Endothelial cell of umbilical vein (primary cell): Measurements from ENCODE around the gene USP34. TPM values are rescaled to one million over a fixed set of nuclear protein-coding genes. Genes with fewer than 3 reads are reported as not detected.

Experiments
- BruUV-seq: library from RNA; stranded (reverse); fragments of 400-500 nt; replicated peaks from 2 replicates; lab custom pipeline; 2021; lab: Mats Ljungman, UMichigan
- CTCF ChIA-PET: fragments of 300-600, 350-600 bp; sonication (Branson Sonifier 250); formaldehyde crosslinking; loops from one replicate; lab custom pipeline; 2021; ENCODE audit warnings: antibody characterized with exemption, inconsistent platforms; lab: Charles Lee
- POLR2A ChIA-PET: fragments of 300-600, 350-600 bp; sonication (Branson Sonifier 250); formaldehyde crosslinking; loops from one replicate; lab custom pipeline; 2021; ENCODE audit warnings: antibody characterized with exemption, inconsistent platforms; lab: Charles Lee
- DNase-seq: peaks from one replicate; pipeline ENCODE4 v3.0.0-alpha.2; 2011; ENCODE audit warnings: low read depth, low spot score
- FAIRE-seq: peaks from 2 replicates; lab custom pipeline; 2011; peaks lifted over from hg19 to GRCh38; lab: Jason Lieb, UNC
- H2AFZ ChIP-seq: 2 replicates; pipeline ENCODE4 v1.6.0; 2012; ENCODE audit warnings: low read depth, low read length, control low read depth, inconsistent platforms
- H3K27ac ChIP-seq: 2 replicates; pipeline ENCODE4 v1.5.1; 2011; ENCODE audit warnings: low read depth, mild to moderate bottlenecking, control low read depth, low read length, moderate library complexity; ENCODE audit not compliant: insufficient read depth
- H3K27me3 ChIP-seq, 2 experiments: 2 replicates each; pipeline versions ENCODE4 v1.6.0 to v1.6.1; 2011; ENCODE audit warnings: low read length in 2 of 2, mixed read lengths in 1 of 2; ENCODE audit not compliant: control insufficient read depth in 2 of 2, insufficient read depth in 2 of 2
- H3K36me3 ChIP-seq, 2 experiments: 2 replicates in 1 of 2; 3 replicates in 1 of 2; pipeline ENCODE4 v1.5.1; 2011; ENCODE audit warnings: low read length in 2 of 2, mild to moderate bottlenecking in 1 of 2, moderate library complexity in 1 of 2; ENCODE audit not compliant: control insufficient read depth in 2 of 2, insufficient read depth in 2 of 2; ENCODE audit errors: extremely low read depth in 1 of 2
- H3K4me1 ChIP-seq: 3 replicates; pipeline ENCODE4 v1.5.1; 2011; ENCODE audit warnings: mild to moderate bottlenecking, low read length; ENCODE audit not compliant: control insufficient read depth, insufficient read depth; ENCODE audit errors: extremely low read depth
- H3K4me2 ChIP-seq: 2 replicates; pipeline ENCODE4 v1.6.1; 2011; ENCODE audit warnings: low read length, control low read depth, mixed read lengths; ENCODE audit not compliant: insufficient read depth
- H3K4me3 ChIP-seq, 3 experiments: fragments of 200-600 bp in 1 of 3; sonication (generic), shearing (Covaris generic) in 1 of 3; replicated peaks in 1 of 3; 2 replicates each; pipeline ENCODE4 v1.5.1; 2011 to 2016; ENCODE audit warnings: control low read depth in 3 of 3, low read length in 3 of 3, mild to moderate bottlenecking in 2 of 3, inconsistent platforms in 1 of 3, low read depth in 1 of 3, moderate library complexity in 1 of 3; ENCODE audit not compliant: insufficient read depth in 1 of 3
- H3K79me2 ChIP-seq: 2 replicates; pipeline ENCODE4 v1.6.0; 2012; ENCODE audit warnings: low read length, inconsistent platforms; ENCODE audit not compliant: control insufficient read depth, insufficient read depth
- H3K9ac ChIP-seq: replicated peaks from 2 replicates; pipeline ENCODE3; 2011; ENCODE audit warnings: low read length, control low read depth; ENCODE audit not compliant: insufficient read depth; ENCODE audit errors: extremely low read depth
- H3K9me1 ChIP-seq: replicated peaks from 3 replicates; pipeline ENCODE4 v1.6.0; 2011; ENCODE audit warnings: mild to moderate bottlenecking, low read length; ENCODE audit not compliant: control insufficient read depth, insufficient read depth; ENCODE audit errors: extremely low read depth
- H3K9me3 ChIP-seq: replicated peaks from 2 replicates; pipeline ENCODE4 v1.5.1; 2012; ENCODE audit warnings: low read length, inconsistent platforms; ENCODE audit not compliant: control insufficient read depth, insufficient read depth
- H4K20me1 ChIP-seq: replicated peaks from 2 replicates; pipeline ENCODE3; 2011; ENCODE audit warnings: mild to moderate bottlenecking, low read length; ENCODE audit not compliant: control insufficient read depth, insufficient read depth; ENCODE audit errors: extremely low read depth
- FOS ChIP-seq: IDR thresholded peaks from 2 replicates; pipeline ENCODE4 v1.6.1; 2011; ENCODE audit warnings: mild to moderate bottlenecking, low read length, moderate library complexity, borderline replicate concordance; ENCODE audit not compliant: insufficient read depth
- JUN ChIP-seq: IDR thresholded peaks from 2 replicates; pipeline ENCODE4 v1.6.1; 2011; ENCODE audit warnings: borderline replicate concordance, low read depth; ENCODE audit not compliant: insufficient read length, insufficient read depth
- MYC ChIP-seq: IDR thresholded peaks from one replicate; pipeline ENCODE4 v1.6.1; 2011; ENCODE audit warnings: mild to moderate bottlenecking, low read depth, low read length
- POLR2A ChIP-seq: IDR thresholded peaks from 2 replicates; pipeline ENCODE4 v1.6.1; 2012; ENCODE audit warnings: low read depth, mild to moderate bottlenecking, control low read depth, low read length
- POLR2AphosphoS5 ChIP-seq: IDR thresholded peaks from 2 replicates; pipeline ENCODE4 v1.6.1; 2012; ENCODE audit warnings: low read depth, mild to moderate bottlenecking, control low read depth, low read length, moderate library complexity; ENCODE audit not compliant: insufficient read depth
- dilution Hi-C: fragments of 300-500 bp; cut with MboI; formaldehyde crosslinking; loops from one replicate; pipeline ENCODE4 v1.15.0; 2019; ENCODE audit warnings: low sequenced_read_pairs; ENCODE audit not compliant: extremely low pct_ligation_motif_present
- intact Hi-C: fragments of 100-400 bp; cut with micrococcal nuclease; formaldehyde crosslinking; loops from one replicate; pipeline ENCODE4 v1.10.0; 2022
- polyA plus RNA-seq, 4 experiments: library from polyadenylated mRNA; depleted of rRNA in 3 of 4; stranded (reverse) in 3 of 4; unstranded in 1 of 4; fragments of >200 nt; gene quantifications; 2 replicates each; pipeline versions ENCODE4 v1.2.1 to v1.2.3, GENCODE V29; 2011 to 2012; ENCODE audit warnings: missing spikeins in 1 of 4
- total RNA-seq: library from RNA; stranded (reverse); gene quantifications from 2 replicates; pipeline ENCODE4 v1.2.3, GENCODE V29; 2021
- TF ChIP-seq, protein P1 (sequence below), 2 donors: IDR thresholded peaks; 1 replicate in 1 of 2; 2 replicates in 1 of 2; pipeline ENCODE4 v1.5.1; 2011; ENCODE audit warnings: low read length in 2 of 2, mild to moderate bottlenecking in 2 of 2, moderate library complexity in 2 of 2, control low read depth in 1 of 2, inconsistent platforms in 1 of 2, low read depth in 1 of 2; ENCODE audit not compliant: insufficient read depth in 1 of 2; ENCODE audit errors: extremely low read depth in 1 of 2

The USP34 gene
- total and polyA plus RNA-seq, 2 donors (not counting 3 experiments of a cell fraction or from before 2014, with no cell fraction given): 46.3 to 96.9 TPM

DNA sequence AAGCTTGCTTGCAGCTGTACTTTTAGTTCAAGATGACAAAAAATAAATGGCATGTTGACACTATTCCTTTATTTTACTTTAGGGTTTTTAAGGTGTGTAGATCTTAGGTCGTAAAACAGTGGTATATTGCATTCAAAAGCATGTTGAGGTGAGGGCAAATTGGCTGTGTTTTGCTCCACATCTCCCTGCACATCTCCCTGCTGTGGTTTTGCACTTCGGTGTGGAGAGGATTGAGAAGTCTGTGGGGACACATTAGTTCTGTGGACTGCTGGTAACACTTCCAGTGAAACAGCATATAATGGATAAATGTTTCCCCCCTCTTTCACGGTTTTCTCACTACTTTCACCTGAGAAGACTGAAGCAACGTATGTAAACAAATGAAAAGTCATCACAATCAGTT is 283.8 kb downstream of the USP34 start:
- TF ChIP-seq JUN (no peak), FOS (no peak), POLR2AphosphoS5 (no peak)
- dilution Hi-C loops: no loop called here
- H3K9ac ChIP-seq: no peak overlapping the region
- DNase-seq (no peak), FAIRE-seq (no peak)
- no peak overlapping the region for H3K27ac ChIP-seq
- no peak overlapping the region for H2AFZ ChIP-seq
- H3K4me2 ChIP-seq: no peak overlapping the region
- H3K4me1 ChIP-seq: no peaks in the 10 kb centered on the region
- intact Hi-C loops: no loop called here
- peaks cover 33 to 36% of the 10 kb centered on the region in 2 experiments for H3K36me3 ChIP-seq
- no peaks in the 10 kb centered on the region for H3K9me3 ChIP-seq
- H4K20me1 ChIP-seq: no peaks in the 10 kb centered on the region
- CTCF ChIA-PET: no interaction called here
- no peaks in the 10 kb centered on the region for H3K79me2 ChIP-seq
- H3K4me3 ChIP-seq: no peak overlapping the region
- no peaks in the 10 kb centered on the region for H3K27me3 ChIP-seq
- no peaks in the 10 kb centered on the region for H3K9me1 ChIP-seq
- POLR2A ChIA-PET: no interaction called here
- BruUV-seq: no TSS peak

DNA sequence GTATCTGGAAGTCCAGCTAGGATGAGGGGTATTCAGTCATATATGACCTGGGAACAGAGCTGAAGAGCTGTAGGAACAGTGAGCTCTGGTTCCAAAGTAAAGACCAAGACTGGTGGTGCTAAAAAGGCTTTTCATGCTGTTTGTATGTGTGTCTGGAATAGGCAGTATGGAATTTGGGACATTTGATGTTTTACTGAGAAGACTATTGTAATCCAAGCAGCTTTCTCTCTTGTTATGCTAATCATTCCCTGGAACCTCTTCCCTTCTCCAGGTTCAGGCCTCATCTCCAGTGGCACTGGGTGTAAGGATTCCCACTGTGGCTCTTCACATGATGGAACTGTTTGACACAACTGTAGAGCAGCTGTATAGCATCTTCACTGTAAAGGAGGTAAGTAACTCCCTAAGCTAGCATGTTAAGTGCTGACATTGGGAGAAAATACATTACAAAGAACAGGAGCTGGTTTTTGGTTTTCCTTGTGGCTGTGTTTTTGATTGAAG is 285.6 kb downstream of the USP34 start:
- H3K9me1 ChIP-seq: no peaks in the 10 kb centered on the region
- peaks cover 4% of the 10 kb centered on the region for H3K79me2 ChIP-seq
- peaks cover 1% of the 10 kb centered on the region for H3K4me1 ChIP-seq
- peaks cover 35 to 36% of the 10 kb centered on the region in 2 experiments for H3K36me3 ChIP-seq
- FAIRE-seq (no peak), DNase-seq (no peak)
- H3K9ac ChIP-seq: no peak overlapping the region
- no peaks in the 10 kb centered on the region for H3K27me3 ChIP-seq
- no peaks in the 10 kb centered on the region for H3K9me3 ChIP-seq
- intact Hi-C loops: no loop called here
- no peak overlapping the region for H3K27ac ChIP-seq
- BruUV-seq: no TSS peak
- dilution Hi-C loops: no loop called here
- H4K20me1 ChIP-seq: no peaks in the 10 kb centered on the region
- ChIA-PET POLR2A (no interaction called here), CTCF (interaction anchor here (1.7 kb wide), 1 partner anchor 50 kb away, joined by 4 read pairs; no protein-coding TSS in a partner anchor)
- TF ChIP-seq MYC: no peak
- TF ChIP-seq POLR2A: no peak
- TF ChIP-seq, protein P1, sequence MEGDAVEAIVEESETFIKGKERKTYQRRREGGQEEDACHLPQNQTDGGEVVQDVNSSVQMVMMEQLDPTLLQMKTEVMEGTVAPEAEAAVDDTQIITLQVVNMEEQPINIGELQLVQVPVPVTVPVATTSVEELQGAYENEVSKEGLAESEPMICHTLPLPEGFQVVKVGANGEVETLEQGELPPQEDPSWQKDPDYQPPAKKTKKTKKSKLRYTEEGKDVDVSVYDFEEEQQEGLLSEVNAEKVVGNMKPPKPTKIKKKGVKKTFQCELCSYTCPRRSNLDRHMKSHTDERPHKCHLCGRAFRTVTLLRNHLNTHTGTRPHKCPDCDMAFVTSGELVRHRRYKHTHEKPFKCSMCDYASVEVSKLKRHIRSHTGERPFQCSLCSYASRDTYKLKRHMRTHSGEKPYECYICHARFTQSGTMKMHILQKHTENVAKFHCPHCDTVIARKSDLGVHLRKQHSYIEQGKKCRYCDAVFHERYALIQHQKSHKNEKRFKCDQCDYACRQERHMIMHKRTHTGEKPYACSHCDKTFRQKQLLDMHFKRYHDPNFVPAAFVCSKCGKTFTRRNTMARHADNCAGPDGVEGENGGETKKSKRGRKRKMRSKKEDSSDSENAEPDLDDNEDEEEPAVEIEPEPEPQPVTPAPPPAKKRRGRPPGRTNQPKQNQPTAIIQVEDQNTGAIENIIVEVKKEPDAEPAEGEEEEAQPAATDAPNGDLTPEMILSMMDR (IDR thresholded peaks at IDR 0.05; ENCODE audit: extremely low read depth in 1 of 2, insufficient read depth in 1 of 2, low read depth in 1 of 2, low read length in 2 of 2): no peak
- H3K4me2 ChIP-seq: no peak overlapping the region
- H3K4me3 ChIP-seq: no peak overlapping the region
- H2AFZ ChIP-seq: no peak overlapping the region
